Caco-2 (cell line): ENCODE data around the gene NUDT15. TPM values are rescaled to one million over a fixed set of nuclear protein-coding genes. Genes with fewer than 3 reads are reported as not detected.

Experiments
- BruUV-seq: library from RNA; stranded (reverse); fragments of 400-500 nt; replicated peaks from 2 replicates; lab custom pipeline; 2021; lab: Mats Ljungman, UMichigan
- CTCF ChIA-PET: fragments of 300-600 bp; sonication (Branson Sonifier 250); formaldehyde crosslinking; loops from one replicate; lab custom pipeline; 2022; ENCODE audit warnings: antibody characterized with exemption; lab: Charles Lee
- POLR2A ChIA-PET: fragments of 300-600 bp; sonication (Branson Sonifier 250); formaldehyde crosslinking; loops from one replicate; lab custom pipeline; 2022; ENCODE audit warnings: antibody characterized with exemption; lab: Charles Lee
- DNase-seq, 2 experiments: peaks; one replicate each; pipeline versions ENCODE4 v3.0.0 to v3.0.0-alpha.2; 2020 to 2022
- H3K27me3 ChIP-seq: replicated peaks from 2 replicates; pipeline ENCODE4 v1.6.0; 2011; ENCODE audit warnings: low read length; ENCODE audit not compliant: control insufficient read depth, insufficient read depth
- H3K36me3 ChIP-seq: 2 replicates; pipeline ENCODE4 v1.5.1; 2011; ENCODE audit warnings: low read length; ENCODE audit not compliant: control insufficient read depth, insufficient read depth
- H3K4me1 ChIP-seq: fragments of 250-450 bp; sonication (Bioruptor Pico); 2 replicates; pipeline ENCODE4 v1.5.1; 2020; ENCODE audit warnings: mild to moderate bottlenecking
- H3K4me3 ChIP-seq: 2 replicates; pipeline ENCODE4 v1.5.1; 2011; ENCODE audit warnings: low read depth, mild to moderate bottlenecking, control low read depth, low read length
- H3K9me3 ChIP-seq: fragments of 250-450 bp; sonication (Bioruptor Pico); 2 replicates; pipeline ENCODE4 v1.5.1; 2020; ENCODE audit warnings: mild to moderate bottlenecking, moderate library complexity
- H3K27ac Mint-ChIP-seq: one replicate; pipeline ENCODE4 v1.8.0; 2022; ENCODE audit warnings: mixed read lengths; ENCODE audit not compliant: unreplicated experiment
- H3K27me3 Mint-ChIP-seq: one replicate; pipeline ENCODE4 v1.8.0; 2022; ENCODE audit warnings: mixed read lengths; ENCODE audit not compliant: insufficient read depth, unreplicated experiment
- H3K36me3 Mint-ChIP-seq: one replicate; pipeline ENCODE4 v1.8.0; 2022; ENCODE audit warnings: mild to moderate bottlenecking, mixed read lengths; ENCODE audit not compliant: insufficient read depth, unreplicated experiment
- H3K4me1 Mint-ChIP-seq: one replicate; pipeline ENCODE4 v1.8.0; 2022; ENCODE audit warnings: low read depth, mixed read lengths; ENCODE audit not compliant: unreplicated experiment
- H3K4me3 Mint-ChIP-seq: one replicate; pipeline ENCODE4 v1.8.0; 2022; ENCODE audit warnings: mild to moderate bottlenecking, moderate library complexity, mixed read lengths; ENCODE audit not compliant: unreplicated experiment
- H3K9me3 Mint-ChIP-seq: one replicate; pipeline ENCODE4 v1.8.0; 2022; ENCODE audit warnings: mixed read lengths; ENCODE audit not compliant: unreplicated experiment
- intact Hi-C: fragments of 100-400 bp; cut with micrococcal nuclease; formaldehyde crosslinking; loops from one replicate; pipeline ENCODE4 v1.10.0; 2022; ENCODE audit not compliant: unreplicated experiment
- total RNA-seq: library from RNA; stranded (reverse); gene quantifications from 2 replicates; pipeline ENCODE4 v1.2.3, GENCODE V29; 2022
- TF ChIP-seq, protein P1 (sequence below), 2 experiments: fragments of 200-600 bp in 1 of 2; IDR thresholded peaks; 1 replicate in 1 of 2; 2 replicates in 1 of 2; pipeline versions ENCODE4 v1.5.1 to v1.8.0; 2011 to 2022; ENCODE audit warnings: antibody characterized with exemption in 1 of 2, control low read depth in 1 of 2, inconsistent platforms in 1 of 2, low read depth in 1 of 2, low read length in 1 of 2, mild to moderate bottlenecking in 1 of 2, moderate library complexity in 1 of 2; ENCODE audit not compliant: insufficient read depth in 1 of 2, severe bottlenecking in 1 of 2, unreplicated experiment in 1 of 2

Gene NUDT15
- total RNA-seq, 1 experiment from 2014 or later = 36.0 TPM

DNA sequence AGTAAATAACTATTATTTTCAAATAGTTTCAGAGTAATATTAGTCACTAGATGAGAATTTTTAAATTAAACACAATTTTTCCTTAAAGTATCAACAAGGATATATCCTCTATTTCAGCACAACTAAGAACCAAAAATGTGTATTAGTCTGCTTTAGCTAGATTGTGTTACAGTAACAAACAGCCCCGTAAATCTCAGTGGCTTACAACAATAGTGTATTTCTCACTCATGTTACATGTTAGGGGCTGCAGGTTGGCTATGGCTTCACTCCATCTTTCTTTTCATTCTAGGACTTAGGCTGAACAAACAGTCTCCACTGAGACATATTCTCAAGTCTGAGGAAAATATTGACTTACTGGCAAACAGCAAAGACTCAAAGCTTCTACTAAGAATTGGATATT, 24.9 kb upstream of the NUDT15 start:
- Mint-ChIP-seq H3K36me3 (no peaks in the 10 kb centered on the region), H3K4me1 (peaks cover 14% of the 10 kb centered on the region), H3K27me3 (no peaks in the 10 kb centered on the region), H3K9me3 (peaks cover 9% of the 10 kb centered on the region), H3K4me3 (no peak overlapping the region), H3K27ac (no peak overlapping the region)
- ChIA-PET POLR2A (no interaction called here), CTCF (no interaction called here)
- no peak for DNase-seq
- intact Hi-C loops = no loop called here
- TF ChIP-seq, protein P1, sequence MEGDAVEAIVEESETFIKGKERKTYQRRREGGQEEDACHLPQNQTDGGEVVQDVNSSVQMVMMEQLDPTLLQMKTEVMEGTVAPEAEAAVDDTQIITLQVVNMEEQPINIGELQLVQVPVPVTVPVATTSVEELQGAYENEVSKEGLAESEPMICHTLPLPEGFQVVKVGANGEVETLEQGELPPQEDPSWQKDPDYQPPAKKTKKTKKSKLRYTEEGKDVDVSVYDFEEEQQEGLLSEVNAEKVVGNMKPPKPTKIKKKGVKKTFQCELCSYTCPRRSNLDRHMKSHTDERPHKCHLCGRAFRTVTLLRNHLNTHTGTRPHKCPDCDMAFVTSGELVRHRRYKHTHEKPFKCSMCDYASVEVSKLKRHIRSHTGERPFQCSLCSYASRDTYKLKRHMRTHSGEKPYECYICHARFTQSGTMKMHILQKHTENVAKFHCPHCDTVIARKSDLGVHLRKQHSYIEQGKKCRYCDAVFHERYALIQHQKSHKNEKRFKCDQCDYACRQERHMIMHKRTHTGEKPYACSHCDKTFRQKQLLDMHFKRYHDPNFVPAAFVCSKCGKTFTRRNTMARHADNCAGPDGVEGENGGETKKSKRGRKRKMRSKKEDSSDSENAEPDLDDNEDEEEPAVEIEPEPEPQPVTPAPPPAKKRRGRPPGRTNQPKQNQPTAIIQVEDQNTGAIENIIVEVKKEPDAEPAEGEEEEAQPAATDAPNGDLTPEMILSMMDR (IDR thresholded peaks at IDR 0.05; ENCODE audit: insufficient read depth in 1 of 2, low read depth in 1 of 2, low read length in 1 of 2, severe bottlenecking in 1 of 2, unreplicated experiment in 1 of 2) = no peak
- H3K4me1 ChIP-seq = peaks cover 7% of the 10 kb centered on the region; the same call in 1 of the 2 replicates
- no peak overlapping the region for H3K4me3 ChIP-seq
- no TSS peak for BruUV-seq
- H3K9me3 ChIP-seq = peaks cover 11% of the 10 kb centered on the region; the same call in 1 of the 2 replicates
- H3K27me3 ChIP-seq = no peaks in the 10 kb centered on the region
- no peaks in the 10 kb centered on the region; the same call in 1 of the 2 replicates for H3K36me3 ChIP-seq

DNA sequence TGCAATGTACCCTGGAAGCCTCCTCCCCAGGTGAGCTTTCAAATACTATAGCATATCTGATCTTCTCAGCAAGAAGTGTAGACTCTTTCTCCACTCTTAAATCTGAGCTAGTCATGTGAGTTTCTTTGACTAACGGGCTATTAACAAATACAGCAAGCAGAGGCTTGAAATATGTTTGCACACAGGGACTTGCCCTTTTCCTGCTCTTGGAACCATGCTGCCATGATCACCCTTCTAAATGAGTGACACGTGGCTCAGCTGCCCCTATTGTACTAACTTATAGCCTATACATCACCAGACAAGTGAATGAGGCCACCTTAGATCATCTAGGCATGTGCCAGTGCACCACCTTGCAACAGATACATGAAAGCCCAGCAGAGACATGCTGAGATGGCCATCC, 23.2 kb upstream of the NUDT15 start:
- Mint-ChIP-seq H3K4me3 (no peak overlapping the region), H3K27me3 (no peaks in the 10 kb centered on the region), H3K36me3 (no peaks in the 10 kb centered on the region), H3K27ac (no peak overlapping the region), H3K9me3 (peaks cover 9% of the 10 kb centered on the region), H3K4me1 (peaks cover 6% of the 10 kb centered on the region)
- H3K9me3 ChIP-seq = peaks cover 11% of the 10 kb centered on the region; the same call in 1 of the 2 replicates
- peaks cover 3% of the 10 kb centered on the region; the same call in 1 of the 2 replicates for H3K4me1 ChIP-seq
- no peaks in the 10 kb centered on the region for H3K27me3 ChIP-seq
- POLR2A ChIA-PET = no interaction called here
- CTCF ChIA-PET = no interaction called here
- no peaks in the 10 kb centered on the region for H3K36me3 ChIP-seq
- no TSS peak for BruUV-seq
- intact Hi-C loops = no loop called here
- no peak overlapping the region for H3K4me3 ChIP-seq
- TF ChIP-seq, protein P1 (IDR thresholded peaks at IDR 0.05; ENCODE audit: insufficient read depth in 1 of 2, low read depth in 1 of 2, low read length in 1 of 2, severe bottlenecking in 1 of 2, unreplicated experiment in 1 of 2) = no peak
- DNase-seq = no peak

DNA sequence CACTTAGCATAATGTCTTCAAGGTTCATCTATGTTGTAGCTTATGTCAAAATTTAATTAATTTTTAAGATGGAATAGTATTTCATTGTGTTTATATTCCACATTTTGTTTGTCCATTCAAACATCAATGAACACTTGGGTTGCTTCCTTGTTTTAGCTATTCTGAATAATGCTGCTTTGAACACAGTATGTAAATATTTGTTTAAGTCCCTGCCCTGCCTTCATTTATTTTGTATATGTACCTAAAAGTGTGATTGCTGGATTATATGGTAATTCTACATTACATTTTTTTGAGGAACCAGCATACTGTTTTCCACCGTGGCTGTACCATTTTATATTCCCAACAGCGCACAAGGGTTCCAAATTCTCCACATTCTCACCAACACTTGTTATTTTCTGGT, 18.9 kb upstream of the NUDT15 start:
- H3K36me3 ChIP-seq = no peaks in the 10 kb centered on the region
- H3K4me3 ChIP-seq = no peak overlapping the region
- intact Hi-C loops = no loop called here
- H3K4me1 Mint-ChIP-seq = no peaks in the 10 kb centered on the region
- ChIA-PET CTCF (no interaction called here), POLR2A (interaction anchor here (1.0 kb wide), 1 partner anchor 18 kb away, joined by 4 read pairs; no protein-coding TSS in a partner anchor)
- H3K4me3 Mint-ChIP-seq = no peak overlapping the region
- H3K9me3 ChIP-seq = 0 out of 2 replicates have a peak, but pooled peaks cover 1% of the 10 kb centered on the region
- no TSS peak for BruUV-seq
- no peaks in the 10 kb centered on the region for H3K4me1 ChIP-seq
- no peak for DNase-seq
- H3K36me3 Mint-ChIP-seq = peaks cover 6% of the 10 kb centered on the region
- TF ChIP-seq, protein P1 (IDR thresholded peaks at IDR 0.05; ENCODE audit: insufficient read depth in 1 of 2, low read depth in 1 of 2, low read length in 1 of 2, severe bottlenecking in 1 of 2, unreplicated experiment in 1 of 2) = no peak
- H3K27me3 Mint-ChIP-seq = no peaks in the 10 kb centered on the region
- no peak overlapping the region for H3K27ac Mint-ChIP-seq
- H3K9me3 Mint-ChIP-seq = peaks cover 7% of the 10 kb centered on the region
- H3K27me3 ChIP-seq = no peaks in the 10 kb centered on the region
